ENCODE results near the gene DNAH1. TPM values are rescaled to one million over a fixed set of nuclear protein-coding genes. Genes with fewer than 3 reads are reported as not detected.

The DNAH1 gene
- total RNA-seq, 2 experiments from 2014 or later = 25.2 to 25.7 TPM

- no peak overlapping the region for H3K27ac Mint-ChIP-seq
- no peaks in the 10 kb centered on the region for H3K27me3 Mint-ChIP-seq
- POLR2A ChIA-PET = no interaction called here
These were observed 118.5 kb downstream of the DNAH1 start for GRCh38 chr3:52434491-52435115.

GRCh38 chr3:52435246-52436101 is 119.4 kb downstream of the DNAH1 start:
- no peaks in the 10 kb centered on the region for H3K9me3 Mint-ChIP-seq
- ChIA-PET POLR2A (no interaction called here), CTCF (interaction anchor here (1.1 to 1.9 kb wide), 3 partner anchors 11 to 47 kb away, joined by 3 to 5 read pairs (median 4); no protein-coding TSS in a partner anchor)
- no peak overlapping the region for H3K27ac Mint-ChIP-seq
- no peak overlapping the region for H3K4me3 Mint-ChIP-seq
- no peak for DNase-seq
- no peaks in the 10 kb centered on the region for H3K36me3 Mint-ChIP-seq (ENCODE audit: low read depth)
- peaks cover 1% of the 10 kb centered on the region for H3K4me1 Mint-ChIP-seq
- no peaks in the 10 kb centered on the region for H3K27me3 Mint-ChIP-seq

More at GRCh38 chr3:52434491-52435115, 118.5 kb downstream of the DNAH1 start:
- no peak for DNase-seq
- Mint-ChIP-seq H3K4me1 (peaks cover 1% of the 10 kb centered on the region), H3K36me3 (ENCODE audit: low read depth) (no peaks in the 10 kb centered on the region), H3K4me3 (no peak overlapping the region), H3K9me3 (no peaks in the 10 kb centered on the region)
- CTCF ChIA-PET = no interaction called here

GRCh38 chr3:52436500-52437149 is 120.5 kb downstream of the DNAH1 start:
- ChIA-PET POLR2A (no interaction called here), CTCF (interaction anchor here (1.4 to 1.9 kb wide), 2 partner anchors 9 to 45 kb away, joined by 3 to 5 read pairs; no protein-coding TSS in a partner anchor)
- H3K27ac Mint-ChIP-seq = no peak overlapping the region
- peaks cover 1% of the 10 kb centered on the region for H3K4me1 Mint-ChIP-seq
- no peak for DNase-seq
- H3K4me3 Mint-ChIP-seq = no peak overlapping the region
- no peaks in the 10 kb centered on the region for H3K27me3 Mint-ChIP-seq
- H3K9me3 Mint-ChIP-seq = no peaks in the 10 kb centered on the region
- no peaks in the 10 kb centered on the region for H3K36me3 Mint-ChIP-seq (ENCODE audit: low read depth)

GRCh38 chr3:52437326-52438103 is 121.4 kb downstream of the DNAH1 start:
- ChIA-PET POLR2A (no interaction called here), CTCF (interaction anchor here (0.9 to 1.5 kb wide), 2 partner anchors 10 to 25 kb away, joined by 3 to 5 read pairs; no protein-coding TSS in a partner anchor)
- Mint-ChIP-seq H3K27me3 (no peaks in the 10 kb centered on the region), H3K4me1 (no peaks in the 10 kb centered on the region), H3K27ac (no peak overlapping the region), H3K9me3 (no peaks in the 10 kb centered on the region), H3K36me3 (ENCODE audit: low read depth) (no peaks in the 10 kb centered on the region), H3K4me3 (no peak overlapping the region)
- DNase-seq = no peak

- ChIA-PET CTCF (interaction anchor here (0.9 to 1.5 kb wide), 2 partner anchors 11 to 26 kb away, joined by 3 to 5 read pairs; no protein-coding TSS in a partner anchor), POLR2A (no interaction called here)
- Mint-ChIP-seq H3K9me3 (no peaks in the 10 kb centered on the region), H3K4me1 (no peaks in the 10 kb centered on the region), H3K4me3 (no peak overlapping the region), H3K27ac (no peak overlapping the region), H3K36me3 (ENCODE audit: low read depth) (no peaks in the 10 kb centered on the region), H3K27me3 (no peaks in the 10 kb centered on the region)
- no peak for DNase-seq
These were observed 121.9 kb downstream of the DNAH1 start for GRCh38 chr3:52438104-52438376.

- Mint-ChIP-seq H3K9me3 (no peaks in the 10 kb centered on the region), H3K27me3 (no peaks in the 10 kb centered on the region), H3K36me3 (ENCODE audit: low read depth) (no peaks in the 10 kb centered on the region), H3K27ac (no peak overlapping the region), H3K4me3 (no peak overlapping the region), H3K4me1 (no peaks in the 10 kb centered on the region)
- CTCF ChIA-PET = interaction anchor here (0.7 to 1.5 kb wide), 7 partner anchors 10 to 220 kb away, joined by 3 to 5 read pairs (median 4); partner anchors contain the start of gene TNNC1
- POLR2A ChIA-PET = no interaction called here
- no peak for DNase-seq
These were observed 122.7 kb downstream of the DNAH1 start for GRCh38 chr3:52438579-52439425.

GRCh38 chr3:52439426-52440248 is 123.5 kb downstream of the DNAH1 start:
- Mint-ChIP-seq H3K27me3 (no peaks in the 10 kb centered on the region), H3K36me3 (ENCODE audit: low read depth) (no peaks in the 10 kb centered on the region), H3K4me3 (no peak overlapping the region), H3K27ac (no peak overlapping the region), H3K4me1 (peaks cover 4% of the 10 kb centered on the region), H3K9me3 (no peaks in the 10 kb centered on the region)
- no peak for DNase-seq
- ChIA-PET POLR2A (no interaction called here), CTCF (interaction anchor here (0.7 to 1.5 kb wide), 5 partner anchors 9 to 221 kb away, joined by 3 to 5 read pairs (median 4); partner anchors contain the start of gene TNNC1)

- DNase-seq = no peak
- H3K9me3 Mint-ChIP-seq = no peaks in the 10 kb centered on the region
These were observed 124.1 kb downstream of the DNAH1 start for GRCh38 chr3:52440249-52440551.

GRCh38 chr3:52440671-52441070 is 124.6 kb downstream of the DNAH1 start:
- DNase-seq = no peak
- Mint-ChIP-seq H3K27ac (no peak overlapping the region), H3K4me1 (peaks cover 6% of the 10 kb centered on the region), H3K36me3 (ENCODE audit: low read depth) (no peaks in the 10 kb centered on the region), H3K4me3 (no peak overlapping the region), H3K27me3 (no peaks in the 10 kb centered on the region), H3K9me3 (no peaks in the 10 kb centered on the region)
- ChIA-PET CTCF (interaction anchor here (1.3 kb wide), 1 partner anchor 28 kb away, joined by 3 read pairs; no protein-coding TSS in a partner anchor), POLR2A (no interaction called here)

More at GRCh38 chr3:52440249-52440551, 124.1 kb downstream of the DNAH1 start:
- Mint-ChIP-seq H3K4me3 (no peak overlapping the region), H3K36me3 (ENCODE audit: low read depth) (no peaks in the 10 kb centered on the region), H3K4me1 (peaks cover 6% of the 10 kb centered on the region), H3K27ac (no peak overlapping the region), H3K27me3 (no peaks in the 10 kb centered on the region)
- ChIA-PET POLR2A (no interaction called here), CTCF (no interaction called here)

- Mint-ChIP-seq H3K36me3 (ENCODE audit: low read depth) (no peaks in the 10 kb centered on the region), H3K9me3 (no peaks in the 10 kb centered on the region), H3K4me1 (peaks cover 6% of the 10 kb centered on the region), H3K4me3 (no peak overlapping the region), H3K27ac (no peak overlapping the region), H3K27me3 (no peaks in the 10 kb centered on the region)
- CTCF ChIA-PET = interaction anchor here (0.6 to 1.3 kb wide), 2 partner anchors 29 to 788 kb away, joined by 3 read pairs; no protein-coding TSS in a partner anchor
- no peak for DNase-seq
- POLR2A ChIA-PET = no interaction called here
These were observed 125.1 kb downstream of the DNAH1 start for GRCh38 chr3:52441091-52441771.

- CTCF ChIA-PET = interaction anchor here (1.3 kb wide), 1 partner anchor 29 kb away, joined by 3 read pairs; no protein-coding TSS in a partner anchor
- no peak for DNase-seq
- no peaks in the 10 kb centered on the region for H3K27me3 Mint-ChIP-seq
- H3K27ac Mint-ChIP-seq = no peak overlapping the region
- H3K36me3 Mint-ChIP-seq (ENCODE audit: low read depth) = no peaks in the 10 kb centered on the region
- peaks cover 7% of the 10 kb centered on the region for H3K4me1 Mint-ChIP-seq
- POLR2A ChIA-PET = no interaction called here
- no peak overlapping the region for H3K4me3 Mint-ChIP-seq
- no peaks in the 10 kb centered on the region for H3K9me3 Mint-ChIP-seq
These were observed 125.7 kb downstream of the DNAH1 start for GRCh38 chr3:52441772-52442332.
